Activated CD4-positive, alpha-beta T cell treated with anti-CD3 and anti-CD28 coated beads, Interleukin-2, amount 10 ng/mL, durations not matched to agents 24 days and 14 days (primary cell): ENCODE results near the gene DYNLT1. TPM values are rescaled to one million over a fixed set of nuclear protein-coding genes. Genes with fewer than 3 reads are reported as not detected.
A peak's percentile ranks its signal among the peaks of the same experiment; 100 is the strongest.
"Not testable (repeated sequence)": the region's sequence is repeated elsewhere in the genome, so short reads cannot be mapped to it uniquely, and the experiment has no call there.

ENCODE experiments used
- DNase-seq: peaks from one replicate; pipeline ENCODE4 v3.0.0; 2022
- H3K27ac Mint-ChIP-seq: one replicate; pipeline ENCODE4 v1.8.0; 2022; ENCODE audit warnings: mild to moderate bottlenecking, mixed read lengths
- H3K27me3 Mint-ChIP-seq: one replicate; pipeline ENCODE4 v1.8.0; 2022; ENCODE audit warnings: mixed read lengths
- H3K36me3 Mint-ChIP-seq: one replicate; pipeline ENCODE4 v1.8.0; 2022; ENCODE audit warnings: low read depth, mild to moderate bottlenecking, mixed read lengths
- H3K4me1 Mint-ChIP-seq: one replicate; pipeline ENCODE4 v1.8.0; 2021; ENCODE audit warnings: mixed read lengths
- H3K4me3 Mint-ChIP-seq: one replicate; pipeline ENCODE4 v1.8.0; 2022; ENCODE audit warnings: mild to moderate bottlenecking, moderate library complexity, mixed read lengths
- H3K9me3 Mint-ChIP-seq: one replicate; pipeline ENCODE4 v1.8.0; 2021; ENCODE audit warnings: mixed read lengths
- intact Hi-C: fragments of 100-400 bp; cut with micrococcal nuclease; formaldehyde crosslinking; loops from one replicate; pipeline ENCODE4 v1.15.1; 2023
- total RNA-seq: library from RNA; stranded (reverse); gene quantifications from 2 replicates; pipeline ENCODE4 v1.2.3, GENCODE V29; 2022

DYNLT1 gene
- total RNA-seq, 1 donor from 2014 or later, result 103 TPM

GRCh38 chr6:158618289-158618688 is 26.3 kb downstream of the DYNLT1 start:
- H3K27ac Mint-ChIP-seq, DNase-seq, H3K9me3 Mint-ChIP-seq, H3K4me3 Mint-ChIP-seq, H3K27me3 Mint-ChIP-seq, intact Hi-C loops: not testable (repeated sequence)
- Mint-ChIP-seq H3K36me3 (peaks cover 66% of the 10 kb centered on the region), H3K4me1 (peaks cover 15% of the 10 kb centered on the region)

DNA sequence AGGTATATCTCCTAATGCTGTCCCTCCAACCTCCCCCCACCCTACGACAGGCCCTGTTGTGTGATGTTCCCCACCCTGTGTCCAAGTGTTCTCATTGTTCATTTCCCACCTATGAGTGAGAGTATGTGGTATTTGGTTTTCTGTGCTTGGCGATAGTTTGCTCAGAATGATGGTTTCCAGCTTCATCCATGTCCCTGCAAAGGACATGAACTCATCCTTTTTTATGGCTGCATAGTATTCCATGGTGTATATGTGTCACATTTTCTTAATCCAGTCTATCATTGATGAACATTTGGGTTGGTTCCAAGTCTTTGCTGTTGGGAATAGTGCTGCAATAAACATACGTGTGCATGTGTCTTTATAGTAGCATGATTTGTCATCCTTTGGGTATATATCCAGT is 29.9 kb downstream of the DYNLT1 start:
- H3K27ac Mint-ChIP-seq, H3K27me3 Mint-ChIP-seq, H3K4me3 Mint-ChIP-seq, intact Hi-C loops, DNase-seq, H3K4me1 Mint-ChIP-seq, H3K9me3 Mint-ChIP-seq: not testable (repeated sequence)
- peaks cover 73% of the 10 kb centered on the region for H3K36me3 Mint-ChIP-seq

GRCh38 chr6:158611541-158612370 is 32.8 kb downstream of the DYNLT1 start:
- Mint-ChIP-seq H3K4me1 (no peaks in the 10 kb centered on the region), H3K27ac (no peak overlapping the region), H3K27me3 (no peaks in the 10 kb centered on the region), H3K9me3 (peaks cover 5% of the 10 kb centered on the region), H3K4me3 (no peak overlapping the region), H3K36me3 (peaks cover 65% of the 10 kb centered on the region)
- intact Hi-C loops, result no loop called here
- no peak for DNase-seq

DNA sequence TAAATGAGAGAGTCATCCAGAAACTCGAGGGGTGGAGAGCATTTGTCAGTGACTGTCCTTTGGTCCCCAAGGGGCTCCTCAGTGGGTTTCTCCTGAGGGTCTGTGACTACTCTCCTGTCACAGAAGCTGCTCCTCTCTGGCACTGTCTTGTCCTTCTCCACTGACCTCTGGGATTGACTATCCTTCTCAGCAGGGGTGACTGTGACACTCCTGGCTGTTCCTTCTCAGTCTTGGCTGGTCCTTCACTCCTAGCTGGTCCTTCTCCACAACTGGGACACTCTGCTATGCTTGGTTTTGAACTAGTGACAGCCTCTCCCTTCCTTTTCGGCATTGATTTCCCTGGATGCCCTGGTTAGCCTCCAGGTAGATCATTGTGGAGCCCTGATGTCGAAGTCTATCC is 33.5 kb downstream of the DYNLT1 start:
- peaks cover 5% of the 10 kb centered on the region for H3K9me3 Mint-ChIP-seq
- H3K4me1 Mint-ChIP-seq, result no peaks in the 10 kb centered on the region
- intact Hi-C loops, result no loop called here
- H3K27ac Mint-ChIP-seq, result no peak overlapping the region
- H3K4me3 Mint-ChIP-seq, result no peak overlapping the region
- no peak for DNase-seq
- peaks cover 61% of the 10 kb centered on the region for H3K36me3 Mint-ChIP-seq
- no peaks in the 10 kb centered on the region for H3K27me3 Mint-ChIP-seq

GRCh38 chr6:158610319-158610968 is 34.1 kb downstream of the DYNLT1 start:
- peaks cover 60% of the 10 kb centered on the region for H3K36me3 Mint-ChIP-seq
- no peak overlapping the region for H3K27ac Mint-ChIP-seq

DNA sequence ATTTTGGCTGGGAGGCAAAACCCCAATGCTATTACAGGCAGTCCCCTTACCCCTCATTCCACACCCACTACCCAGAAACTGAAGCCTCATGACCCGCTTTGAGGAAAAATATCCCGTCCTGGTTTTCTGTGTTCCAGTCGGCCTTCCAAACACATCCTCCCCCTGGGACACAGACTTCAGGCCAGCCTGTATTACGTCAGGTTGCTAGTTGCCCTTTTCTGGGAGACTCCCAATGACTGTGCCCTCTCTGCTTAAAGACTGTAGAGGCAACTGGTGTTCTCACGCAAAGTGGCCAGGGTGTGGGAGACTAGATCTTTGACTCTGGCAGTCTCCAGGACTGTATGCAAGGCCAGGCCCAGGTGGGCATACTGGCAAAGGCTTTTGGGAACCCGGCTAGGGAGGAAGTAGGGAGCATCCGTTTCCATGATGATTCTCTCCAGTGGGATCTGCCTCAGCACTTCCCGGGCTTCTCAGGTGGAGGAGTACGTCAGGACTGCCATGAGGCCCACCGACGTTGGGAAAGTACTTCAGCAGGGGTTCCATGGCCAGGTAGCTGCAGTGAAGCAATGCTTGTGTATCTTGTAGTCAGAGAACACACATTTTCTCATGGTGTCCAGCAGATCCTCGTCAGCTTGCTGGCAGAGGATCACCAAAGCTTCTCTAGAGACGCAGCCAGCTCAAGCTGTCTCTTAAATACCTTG is 34.9 kb downstream of the DYNLT1 start:
- H3K36me3 Mint-ChIP-seq, result peaks cover 58% of the 10 kb centered on the region
- no peak overlapping the region for H3K4me3 Mint-ChIP-seq
- no peak for DNase-seq
- no peaks in the 10 kb centered on the region for H3K9me3 Mint-ChIP-seq
- peaks cover 3% of the 10 kb centered on the region for H3K4me1 Mint-ChIP-seq
- no peaks in the 10 kb centered on the region for H3K27me3 Mint-ChIP-seq
- no peak overlapping the region for H3K27ac Mint-ChIP-seq
- intact Hi-C loops, result no loop called here

More at GRCh38 chr6:158610319-158610968, 34.1 kb downstream of the DYNLT1 start:
- Mint-ChIP-seq H3K27me3 (no peaks in the 10 kb centered on the region), H3K4me1 (no peaks in the 10 kb centered on the region), H3K4me3 (no peak overlapping the region), H3K9me3 (peaks cover 5% of the 10 kb centered on the region)
- DNase-seq, result no peak
- intact Hi-C loops, result no loop called here

DNA sequence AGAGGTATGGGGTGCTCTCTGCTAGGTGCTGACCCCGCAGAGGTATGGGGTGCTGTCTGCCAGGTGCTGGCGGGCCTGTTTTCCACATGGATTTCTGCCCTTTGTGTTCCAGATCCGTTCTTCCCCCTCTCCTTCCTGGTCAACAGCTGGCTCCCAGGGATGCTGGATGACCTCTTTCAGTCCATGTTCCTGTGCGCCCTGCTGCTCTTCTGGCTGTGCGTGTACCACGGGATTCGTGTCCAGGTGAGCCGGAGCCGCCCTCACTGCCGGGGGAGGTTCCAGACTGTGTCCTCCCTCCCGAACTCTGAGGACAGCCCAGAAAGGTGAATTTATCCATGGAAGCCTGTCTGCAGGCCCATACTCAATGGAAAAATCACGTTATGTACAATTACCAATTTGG is 36.3 kb downstream of the DYNLT1 start:
- H3K9me3 Mint-ChIP-seq, result no peaks in the 10 kb centered on the region
- H3K4me3 Mint-ChIP-seq, result no peak overlapping the region
- no peak overlapping the region for H3K27ac Mint-ChIP-seq
- H3K36me3 Mint-ChIP-seq, result peaks cover 54% of the 10 kb centered on the region
- peaks cover 5% of the 10 kb centered on the region for H3K4me1 Mint-ChIP-seq
- H3K27me3 Mint-ChIP-seq, result no peaks in the 10 kb centered on the region
- intact Hi-C loops, result no loop called here
- DNase-seq, result no peak

DNA sequence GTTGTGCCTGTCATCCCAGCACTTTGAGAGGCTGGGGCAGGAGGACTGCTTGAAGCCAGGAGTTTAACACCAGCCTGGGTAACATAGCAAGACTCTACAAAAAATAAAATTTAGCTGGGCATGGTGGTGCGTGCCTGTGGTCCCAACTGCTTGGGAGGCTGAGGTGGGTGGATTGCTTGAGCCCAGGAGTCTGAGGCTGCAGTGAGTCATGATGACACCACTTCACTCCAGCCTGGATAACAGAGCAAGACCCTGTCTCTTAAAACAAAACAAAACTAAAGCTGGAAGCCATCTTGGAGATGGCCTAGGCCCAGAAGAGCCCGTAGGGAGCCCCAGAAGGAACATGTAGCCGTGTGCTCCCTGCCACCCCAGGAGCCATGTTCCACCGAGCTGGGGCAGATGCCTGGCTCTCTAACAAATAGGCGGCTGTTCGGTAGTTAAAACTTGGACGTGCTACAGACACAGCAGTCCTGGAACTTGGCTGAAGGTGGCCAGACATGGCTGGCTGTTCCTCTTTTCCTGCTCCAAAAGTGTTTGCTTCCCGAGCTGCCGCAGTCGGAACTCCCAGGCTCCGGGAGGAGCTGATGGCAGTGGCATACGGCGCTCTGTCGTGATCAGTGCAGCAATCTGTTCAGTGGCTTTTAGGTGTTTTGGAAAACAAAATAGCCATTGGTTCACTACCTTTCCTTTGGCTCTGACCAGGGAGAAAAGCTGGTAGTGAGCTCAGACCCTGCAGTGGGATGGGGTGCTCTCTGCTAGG is 37.0 kb downstream of the DYNLT1 start:
- Mint-ChIP-seq H3K27ac (no peak overlapping the region), H3K27me3 (no peaks in the 10 kb centered on the region), H3K36me3 (peaks cover 51% of the 10 kb centered on the region), H3K9me3 (no peaks in the 10 kb centered on the region), H3K4me1 (peaks cover 5% of the 10 kb centered on the region), H3K4me3 (no peak overlapping the region)
- intact Hi-C loops, result no loop called here
- DNase-seq, result no peak

- Mint-ChIP-seq H3K9me3 (no peaks in the 10 kb centered on the region), H3K4me1 (peaks cover 5% of the 10 kb centered on the region), H3K36me3 (peaks cover 53% of the 10 kb centered on the region), H3K27me3 (no peaks in the 10 kb centered on the region), H3K4me3 (no peak overlapping the region), H3K27ac (no peak overlapping the region)
- intact Hi-C loops, result no loop called here
- no peak for DNase-seq
These were observed 37.6 kb downstream of the DYNLT1 start for GRCh38 chr6:158606935-158607334.

DNA sequence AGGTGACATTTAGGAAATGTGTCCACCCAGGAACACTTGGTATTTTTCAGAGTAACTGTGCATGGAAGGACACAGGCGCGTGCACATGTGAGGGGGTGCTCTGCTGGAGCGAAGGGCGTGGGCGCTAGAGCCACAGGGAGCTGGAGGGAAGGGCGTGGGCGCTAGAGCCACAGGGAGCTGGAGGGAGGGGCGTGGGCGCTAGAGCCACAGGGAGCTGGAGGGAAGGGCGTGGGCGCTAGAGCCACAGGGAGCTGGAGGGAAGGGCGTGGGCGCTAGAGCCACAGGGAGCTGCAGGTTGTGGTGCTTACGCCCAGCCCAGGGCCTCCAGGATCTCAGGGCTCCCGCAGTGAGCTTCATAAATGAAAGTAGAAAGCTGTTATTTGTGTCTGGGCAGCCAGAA is 38.5 kb downstream of the DYNLT1 start:
- DNase-seq, result not testable (repeated sequence)

GRCh38 chr6:158605266-158605878 is 39.2 kb downstream of the DYNLT1 start:
- no peak overlapping the region for H3K27ac Mint-ChIP-seq
- intact Hi-C loops, result loop anchor here (1.0 kb wide), 1 partner anchor 391 kb away; no protein-coding TSS in a partner anchor
- peaks cover 46% of the 10 kb centered on the region for H3K36me3 Mint-ChIP-seq
- H3K27me3 Mint-ChIP-seq, result no peaks in the 10 kb centered on the region
- peak; percentile 87 for DNase-seq
- H3K4me1 Mint-ChIP-seq, result peaks cover 5% of the 10 kb centered on the region
- H3K4me3 Mint-ChIP-seq, result no peak overlapping the region
- H3K9me3 Mint-ChIP-seq, result no peaks in the 10 kb centered on the region

More for the DNA sequence above, 38.5 kb downstream of the DYNLT1 start:
- H3K36me3 Mint-ChIP-seq, result peaks cover 50% of the 10 kb centered on the region
- H3K4me3 Mint-ChIP-seq, intact Hi-C loops, H3K27ac Mint-ChIP-seq, H3K4me1 Mint-ChIP-seq, H3K9me3 Mint-ChIP-seq, H3K27me3 Mint-ChIP-seq: not testable (repeated sequence)

- peak overlapping the region; percentile 12 for H3K27ac Mint-ChIP-seq
- H3K36me3 Mint-ChIP-seq, result peaks cover 45% of the 10 kb centered on the region
- H3K9me3 Mint-ChIP-seq, result no peaks in the 10 kb centered on the region
- intact Hi-C loops, result no loop called here
- no peak overlapping the region for H3K4me3 Mint-ChIP-seq
- peaks cover 5% of the 10 kb centered on the region for H3K4me1 Mint-ChIP-seq
- DNase-seq, result no peak
- no peaks in the 10 kb centered on the region for H3K27me3 Mint-ChIP-seq
These were observed 40.5 kb downstream of the DYNLT1 start for GRCh38 chr6:158604048-158604406.
